SK-N-SH (cell line): ENCODE measurements around the gene KIF18A. TPM values are rescaled to one million over a fixed set of nuclear protein-coding genes. Genes with fewer than 3 reads are reported as not detected.

Experiments used
- CTCF ChIA-PET: fragments of 300-600, 350-600 bp; formaldehyde crosslinking; extraction: SDS; loops from one replicate; lab custom pipeline; 2021; lab: Yijun Ruan, JAX
- POLR2A ChIA-PET: fragments of 350-600 bp; sonication (Branson Sonifier 250); formaldehyde crosslinking; extraction: SDS; loops from one replicate; lab custom pipeline; 2020; ENCODE audit warnings: antibody characterized with exemption, inconsistent platforms; lab: Yijun Ruan, JAX
- DNase-seq: peaks from one replicate; pipeline ENCODE4 v3.0.0; 2012
- H2AFZ ChIP-seq: fragments of 200-600 bp; sonication (generic); 2 replicates; pipeline ENCODE4 v1.8.1; 2016; ENCODE audit warnings: antibody characterized with exemption, mild to moderate bottlenecking, low read depth
- H3F3A ChIP-seq: fragments of 200-600 bp; sonication (generic); replicated peaks from 2 replicates; pipeline ENCODE3; 2016; ENCODE audit warnings: antibody characterized with exemption, mild to moderate bottlenecking; ENCODE audit not compliant: insufficient read depth
- H3K27ac ChIP-seq, 2 experiments: fragments of 200-500 bp in 1 of 2; fragments of 200-600 bp in 1 of 2; sonication (Bioruptor generic) in 1 of 2; sonication (generic), shearing (Covaris generic) in 1 of 2; 2 replicates each; pipeline versions ENCODE4 v1.5.1 to v1.6.1; 2014 to 2016; ENCODE audit warnings: low read depth in 2 of 2, inconsistent platforms in 1 of 2, low read length in 1 of 2, mild to moderate bottlenecking in 1 of 2, mixed read lengths in 1 of 2
- H3K27me3 ChIP-seq: fragments of 200-600 bp; sonication (generic), shearing (Covaris generic); 2 replicates; pipeline ENCODE4 v1.6.1; 2016; ENCODE audit warnings: mixed run types; ENCODE audit not compliant: insufficient read depth
- H3K36me3 ChIP-seq, 2 experiments: fragments of 200-500 bp in 1 of 2; fragments of 200-600 bp in 1 of 2; sonication (Bioruptor generic) in 1 of 2; sonication (generic) in 1 of 2; replicated peaks in 1 of 2; 2 replicates each; pipeline versions ENCODE3 to v1.5.1; 2014 to 2016; ENCODE audit warnings: low read length in 1 of 2, mild to moderate bottlenecking in 1 of 2; ENCODE audit not compliant: insufficient read depth in 2 of 2, control insufficient read depth in 1 of 2
- H3K4me1 ChIP-seq, 2 experiments: fragments of 200-500 bp in 1 of 2; fragments of 200-600 bp in 1 of 2; sonication (Bioruptor generic) in 1 of 2; sonication (generic), shearing (Covaris generic) in 1 of 2; 2 replicates each; pipeline versions ENCODE4 v1.5.1 to v1.6.1; 2014 to 2016; ENCODE audit warnings: low read depth in 1 of 2, low read length in 1 of 2, mixed run types in 1 of 2; ENCODE audit not compliant: insufficient read depth in 2 of 2, control insufficient read depth in 1 of 2
- H3K4me2 ChIP-seq: fragments of 200-600 bp; sonication (generic), shearing (Covaris generic); 2 replicates; pipeline ENCODE4 v1.6.1; 2017; ENCODE audit warnings: mixed run types
- H3K4me3 ChIP-seq, 2 experiments: fragments of 200-500 bp in 1 of 2; fragments of 200-600 bp in 1 of 2; sonication (Bioruptor generic) in 1 of 2; sonication (generic), shearing (Covaris generic) in 1 of 2; 2 replicates each; pipeline versions ENCODE4 v1.5.1 to v1.8.1; 2014 to 2016; ENCODE audit warnings: low read depth in 2 of 2, inconsistent platforms in 1 of 2, low read length in 1 of 2, mild to moderate bottlenecking in 1 of 2, mixed read lengths in 1 of 2, moderate library complexity in 1 of 2
- H3K79me2 ChIP-seq: fragments of 200-600 bp; sonication (generic); 2 replicates; pipeline ENCODE4 v1.8.1; 2017; ENCODE audit warnings: mild to moderate bottlenecking; ENCODE audit not compliant: insufficient read depth
- H3K9ac ChIP-seq: fragments of 200-600 bp; sonication (generic); 2 replicates; pipeline ENCODE4 v1.6.1; 2017; ENCODE audit warnings: mixed run types
- H3K9me2 ChIP-seq: fragments of 200-600 bp; sonication (generic); 2 replicates; pipeline ENCODE4 v1.6.1; 2017; ENCODE audit warnings: mixed run types
- H3K9me3 ChIP-seq: fragments of 200-600 bp; sonication (generic); 2 replicates; pipeline ENCODE4 v1.6.1; 2017; ENCODE audit warnings: mixed run types, mild to moderate bottlenecking, moderate library complexity
- H4K20me1 ChIP-seq: fragments of 200-600 bp; sonication (generic); 2 replicates; pipeline ENCODE4 v1.6.1; 2017; ENCODE audit warnings: mild to moderate bottlenecking, mixed run types; ENCODE audit not compliant: insufficient read depth
- CHD2 ChIP-seq: fragments of 150-350 bp; IDR thresholded peaks from 2 replicates; pipeline ENCODE4 v1.6.1; 2018; ENCODE audit warnings: low read length; ENCODE audit not compliant: partially characterized antibody
- ELF1 ChIP-seq: IDR thresholded peaks from 2 replicates; pipeline ENCODE4 v1.4.0; 2012
- EZH2phosphoT487 ChIP-seq: fragments of 200-600 bp; sonication (generic); IDR thresholded peaks from 2 replicates; pipeline ENCODE4 v1.6.1; 2017; ENCODE audit warnings: low read depth, mixed run types, mild to moderate bottlenecking, antibody characterized with exemption, moderate library complexity, borderline replicate concordance
- FOSL2 ChIP-seq: IDR thresholded peaks from 2 replicates; pipeline ENCODE4 v1.4.0; 2012; ENCODE audit warnings: low read depth, mild to moderate bottlenecking, moderate library complexity, borderline replicate concordance
- FOXJ3 ChIP-seq: sonication (generic); formaldehyde crosslinking; IDR thresholded peaks from 2 replicates; pipeline ENCODE4 v1.5.1; 2020; ENCODE audit warnings: mild to moderate bottlenecking, missing genetic modification reagents
- FOXM1 ChIP-seq: IDR thresholded peaks from 2 replicates; pipeline ENCODE4 v1.4.0; 2012; ENCODE audit warnings: low read depth, mild to moderate bottlenecking
- GABPA ChIP-seq: IDR thresholded peaks from 2 replicates; pipeline ENCODE4 v1.4.0; 2012; ENCODE audit warnings: low read depth, mild to moderate bottlenecking
- GATA2 ChIP-seq: sonication (generic); formaldehyde crosslinking; IDR thresholded peaks from 2 replicates; pipeline ENCODE4 v1.5.0; 2020; ENCODE audit warnings: mild to moderate bottlenecking, missing genetic modification reagents
- JUND ChIP-seq: IDR thresholded peaks from 2 replicates; pipeline ENCODE4 v1.4.0; 2012
- MEF2A ChIP-seq: IDR thresholded peaks from 2 replicates; pipeline ENCODE4 v1.4.0; 2012; ENCODE audit warnings: low read depth, borderline replicate concordance
- MXI1 ChIP-seq: IDR thresholded peaks from 2 replicates; pipeline ENCODE4 v1.6.1; 2012; ENCODE audit warnings: mild to moderate bottlenecking, low read depth, low read length, improper control_type of control experiment
- NFIC ChIP-seq: IDR thresholded peaks from 2 replicates; pipeline ENCODE4 v1.4.0; 2012; ENCODE audit warnings: borderline replicate concordance
- NRF1 ChIP-seq: IDR thresholded peaks from 2 replicates; pipeline ENCODE4 v1.6.1; 2012; ENCODE audit warnings: low read depth, mild to moderate bottlenecking, low read length
- POLR2AphosphoS5 ChIP-seq: IDR thresholded peaks from 2 replicates; pipeline ENCODE4 v1.6.1; 2012; ENCODE audit warnings: low read depth, low read length
- RAD21 ChIP-seq: IDR thresholded peaks from 2 replicates; pipeline ENCODE4 v1.6.1; 2012; ENCODE audit warnings: mild to moderate bottlenecking, low read length
- RCOR1 ChIP-seq: fragments of 150-350 bp; IDR thresholded peaks from 2 replicates; pipeline ENCODE4 v1.6.1; 2017; ENCODE audit warnings: antibody characterized with exemption, low read length
- RFX5 ChIP-seq: IDR thresholded peaks from 2 replicates; pipeline ENCODE4 v1.6.1; 2012; ENCODE audit warnings: mild to moderate bottlenecking, improper control_type of control experiment, low read length
- SIN3A ChIP-seq: IDR thresholded peaks from 2 replicates; pipeline ENCODE4 v1.6.1; 2012; ENCODE audit warnings: low read depth, mild to moderate bottlenecking, low read length, moderate library complexity, borderline replicate concordance
- TAF1 ChIP-seq: IDR thresholded peaks from 2 replicates; pipeline ENCODE4 v1.6.1; 2012; ENCODE audit warnings: low read depth, mild to moderate bottlenecking, low read length, moderate library complexity, borderline replicate concordance
- TCF12 ChIP-seq: IDR thresholded peaks from 2 replicates; pipeline ENCODE4 v1.4.0; 2012
- TEAD4 ChIP-seq: IDR thresholded peaks from 2 replicates; pipeline ENCODE4 v1.4.0; 2012; ENCODE audit warnings: mild to moderate bottlenecking, borderline replicate concordance; ENCODE audit not compliant: insufficient read depth
- YY1 ChIP-seq: IDR thresholded peaks from 2 replicates; pipeline ENCODE4 v1.4.0; 2012; ENCODE audit warnings: low read depth, mild to moderate bottlenecking
- WGBS: methylation state at CpG from one replicate; pipeline ENCODE4 v1.1.6; 2017; ENCODE audit warnings: low lambda C conversion rate; 5-methylcytosine and 5-hydroxymethylcytosine counted together
- polyA plus RNA-seq, 3 experiments: library from polyadenylated mRNA; depleted of rRNA; stranded (reverse); fragments of >200 nt; gene quantifications; 2 replicates each; pipeline ENCODE4 v1.2.3, GENCODE V29; 2012
- TF ChIP-seq, protein P1 (sequence below): IDR thresholded peaks from 2 replicates; pipeline ENCODE4; 2012
- TF ChIP-seq, protein P2 (sequence below): fragments of 150-350 bp; IDR thresholded peaks from 2 replicates; pipeline ENCODE4 v1.6.1; 2016; ENCODE audit warnings: mild to moderate bottlenecking, low read depth, low read length
- TF ChIP-seq, protein P3 (sequence below): IDR thresholded peaks from 2 replicates; pipeline ENCODE4 v1.4.0; 2012; ENCODE audit warnings: low read depth, borderline replicate concordance
- TF ChIP-seq, protein P4 (sequence below): IDR thresholded peaks from 2 replicates; pipeline ENCODE4 v1.4.0; 2012; ENCODE audit warnings: low read depth
- TF ChIP-seq, protein P5 (sequence below): fragments of 200-600 bp; sonication (generic); IDR thresholded peaks from 2 replicates; pipeline ENCODE4 v1.6.1; 2017; ENCODE audit warnings: antibody characterized with exemption, mild to moderate bottlenecking, moderate library complexity
- TF ChIP-seq, protein P6 (sequence below): fragments of 150-350 bp; IDR thresholded peaks from 2 replicates; pipeline ENCODE4 v1.6.1; 2017; ENCODE audit warnings: antibody characterized with exemption, low read length, low read depth, borderline replicate concordance

KIF18A gene
- polyA plus RNA-seq, 1 of the 3 experiments (the other 2 are of a cell fraction) = 3.8 TPM

DNA sequence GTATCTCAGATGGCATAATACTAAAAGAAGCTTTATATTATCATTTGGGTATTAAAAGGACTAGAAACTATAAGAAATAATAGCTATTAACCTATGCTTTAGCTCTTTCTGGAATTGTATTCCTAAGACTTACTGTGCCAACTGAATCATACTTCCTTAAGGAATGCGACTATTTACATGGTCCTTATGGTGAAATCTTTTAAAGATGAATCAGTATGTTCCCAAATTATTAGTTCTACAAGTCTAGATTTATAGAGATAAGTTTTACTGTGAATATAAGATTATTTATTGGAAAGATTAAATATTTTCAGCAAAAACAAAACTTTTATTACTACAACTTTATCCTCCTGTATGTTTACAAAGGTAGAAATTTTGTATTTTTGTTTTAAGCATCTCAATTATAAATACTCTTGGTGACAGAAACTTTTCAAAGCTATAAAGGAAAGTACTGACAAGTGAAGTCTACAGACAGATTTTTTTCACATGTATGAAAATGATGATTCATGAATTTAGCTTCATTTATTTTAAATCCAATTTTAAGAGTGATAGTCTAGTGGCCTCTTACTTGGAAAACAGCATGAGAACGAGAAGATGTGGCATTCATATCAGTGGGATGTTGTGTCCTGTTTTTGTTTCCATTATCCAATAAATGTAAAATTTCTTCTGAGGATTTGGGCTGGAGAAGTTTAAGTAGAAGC lies 17.8 kb downstream of the KIF18A start:
- no peaks in the 10 kb centered on the region for H3K9me3 ChIP-seq
- peaks cover 0 to 31% of the 10 kb centered on the region in 2 experiments; a peak in 3 of 4 replicates for H3K4me1 ChIP-seq
- ChIA-PET POLR2A (no interaction called here), CTCF (interaction anchor here (1.0 to 2.1 kb wide), 2 partner anchors 11 to 15 kb away, joined by 3 to 6 read pairs; no protein-coding TSS in a partner anchor)
- peak overlapping the region; percentile 47 to 88; a peak in 3 of 4 replicates for H3K27ac ChIP-seq
- 0 out of 4 replicates have a peak overlapping the region, but pooled peaks of 1 of the 2 experiments have one; percentile 13 for H3K4me3 ChIP-seq
- peak overlapping the region; percentile 45 for H3K4me2 ChIP-seq
- WGBS = 24% methylated on average over 2 of the region's 2 CpGs
- no peaks in the 10 kb centered on the region for H4K20me1 ChIP-seq
- H3K9ac ChIP-seq = peak overlapping the region; percentile 32; the same call in 1 of the 2 replicates
- H3K36me3 ChIP-seq = peaks cover 12 to 44% of the 10 kb centered on the region in 2 experiments
- H3K79me2 ChIP-seq = peaks cover 49% of the 10 kb centered on the region; the same call in 1 of the 2 replicates
- no peak overlapping the region; the same call in 1 of the 2 replicates for H2AFZ ChIP-seq
- H3K9me2 ChIP-seq = no peaks in the 10 kb centered on the region
- H3K27me3 ChIP-seq = no peaks in the 10 kb centered on the region
- no peak for DNase-seq
- peaks cover 56% of the 10 kb centered on the region for H3F3A ChIP-seq
- TF ChIP-seq NRF1 (no peak), EZH2phosphoT487 (no peak), POLR2AphosphoS5 (no peak), YY1 (no peak), NFIC (peak; percentile 34; the same call in 1 of the 2 replicates), FOXJ3 (no peak), MEF2A (no peak), TCF12 (peak; percentile 36; the same call in 1 of the 2 replicates), TEAD4 (0 out of 2 replicates have a peak, but pooled peaks have one; percentile 39), RAD21 (no peak), FOSL2 (peak; percentile 45; the same call in 1 of the 2 replicates), GATA2 (CRISPR knock-in tag) (no peak), FOXM1 (no peak), GABPA (no peak), TAF1 (no peak), CHD2 (no peak), JUND (peak; percentile 40; the same call in 1 of the 2 replicates), MXI1 (no peak), ELF1 (no peak), SIN3A (no peak), RCOR1 (no peak), RFX5 (no peak)
- TF ChIP-seq, protein P1, sequence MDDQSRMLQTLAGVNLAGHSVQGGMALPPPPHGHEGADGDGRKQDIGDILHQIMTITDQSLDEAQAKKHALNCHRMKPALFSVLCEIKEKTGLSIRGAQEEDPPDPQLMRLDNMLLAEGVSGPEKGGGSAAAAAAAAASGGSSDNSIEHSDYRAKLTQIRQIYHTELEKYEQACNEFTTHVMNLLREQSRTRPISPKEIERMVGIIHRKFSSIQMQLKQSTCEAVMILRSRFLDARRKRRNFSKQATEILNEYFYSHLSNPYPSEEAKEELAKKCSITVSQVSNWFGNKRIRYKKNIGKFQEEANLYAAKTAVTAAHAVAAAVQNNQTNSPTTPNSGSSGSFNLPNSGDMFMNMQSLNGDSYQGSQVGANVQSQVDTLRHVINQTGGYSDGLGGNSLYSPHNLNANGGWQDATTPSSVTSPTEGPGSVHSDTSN = no peak
- TF ChIP-seq, protein P2, sequence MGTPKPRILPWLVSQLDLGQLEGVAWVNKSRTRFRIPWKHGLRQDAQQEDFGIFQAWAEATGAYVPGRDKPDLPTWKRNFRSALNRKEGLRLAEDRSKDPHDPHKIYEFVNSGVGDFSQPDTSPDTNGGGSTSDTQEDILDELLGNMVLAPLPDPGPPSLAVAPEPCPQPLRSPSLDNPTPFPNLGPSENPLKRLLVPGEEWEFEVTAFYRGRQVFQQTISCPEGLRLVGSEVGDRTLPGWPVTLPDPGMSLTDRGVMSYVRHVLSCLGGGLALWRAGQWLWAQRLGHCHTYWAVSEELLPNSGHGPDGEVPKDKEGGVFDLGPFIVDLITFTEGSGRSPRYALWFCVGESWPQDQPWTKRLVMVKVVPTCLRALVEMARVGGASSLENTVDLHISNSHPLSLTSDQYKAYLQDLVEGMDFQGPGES = no peak
- TF ChIP-seq, protein P3, sequence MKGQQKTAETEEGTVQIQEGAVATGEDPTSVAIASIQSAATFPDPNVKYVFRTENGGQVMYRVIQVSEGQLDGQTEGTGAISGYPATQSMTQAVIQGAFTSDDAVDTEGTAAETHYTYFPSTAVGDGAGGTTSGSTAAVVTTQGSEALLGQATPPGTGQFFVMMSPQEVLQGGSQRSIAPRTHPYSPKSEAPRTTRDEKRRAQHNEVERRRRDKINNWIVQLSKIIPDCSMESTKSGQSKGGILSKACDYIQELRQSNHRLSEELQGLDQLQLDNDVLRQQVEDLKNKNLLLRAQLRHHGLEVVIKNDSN = no peak
- TF ChIP-seq, protein P4, sequence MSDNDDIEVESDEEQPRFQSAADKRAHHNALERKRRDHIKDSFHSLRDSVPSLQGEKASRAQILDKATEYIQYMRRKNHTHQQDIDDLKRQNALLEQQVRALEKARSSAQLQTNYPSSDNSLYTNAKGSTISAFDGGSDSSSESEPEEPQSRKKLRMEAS = no peak
- TF ChIP-seq, protein P5, sequence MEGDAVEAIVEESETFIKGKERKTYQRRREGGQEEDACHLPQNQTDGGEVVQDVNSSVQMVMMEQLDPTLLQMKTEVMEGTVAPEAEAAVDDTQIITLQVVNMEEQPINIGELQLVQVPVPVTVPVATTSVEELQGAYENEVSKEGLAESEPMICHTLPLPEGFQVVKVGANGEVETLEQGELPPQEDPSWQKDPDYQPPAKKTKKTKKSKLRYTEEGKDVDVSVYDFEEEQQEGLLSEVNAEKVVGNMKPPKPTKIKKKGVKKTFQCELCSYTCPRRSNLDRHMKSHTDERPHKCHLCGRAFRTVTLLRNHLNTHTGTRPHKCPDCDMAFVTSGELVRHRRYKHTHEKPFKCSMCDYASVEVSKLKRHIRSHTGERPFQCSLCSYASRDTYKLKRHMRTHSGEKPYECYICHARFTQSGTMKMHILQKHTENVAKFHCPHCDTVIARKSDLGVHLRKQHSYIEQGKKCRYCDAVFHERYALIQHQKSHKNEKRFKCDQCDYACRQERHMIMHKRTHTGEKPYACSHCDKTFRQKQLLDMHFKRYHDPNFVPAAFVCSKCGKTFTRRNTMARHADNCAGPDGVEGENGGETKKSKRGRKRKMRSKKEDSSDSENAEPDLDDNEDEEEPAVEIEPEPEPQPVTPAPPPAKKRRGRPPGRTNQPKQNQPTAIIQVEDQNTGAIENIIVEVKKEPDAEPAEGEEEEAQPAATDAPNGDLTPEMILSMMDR = no peak
- TF ChIP-seq, protein P6, sequence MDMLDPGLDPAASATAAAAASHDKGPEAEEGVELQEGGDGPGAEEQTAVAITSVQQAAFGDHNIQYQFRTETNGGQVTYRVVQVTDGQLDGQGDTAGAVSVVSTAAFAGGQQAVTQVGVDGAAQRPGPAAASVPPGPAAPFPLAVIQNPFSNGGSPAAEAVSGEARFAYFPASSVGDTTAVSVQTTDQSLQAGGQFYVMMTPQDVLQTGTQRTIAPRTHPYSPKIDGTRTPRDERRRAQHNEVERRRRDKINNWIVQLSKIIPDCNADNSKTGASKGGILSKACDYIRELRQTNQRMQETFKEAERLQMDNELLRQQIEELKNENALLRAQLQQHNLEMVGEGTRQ = no peak
